Karpas-422 (cell line): Measurements from ENCODE around the gene KRTAP4-7. TPM values are rescaled to one million over a fixed set of nuclear protein-coding genes. Genes with fewer than 3 reads are reported as not detected.
"Not testable (repeated sequence)": the region's sequence is repeated elsewhere in the genome, so short reads cannot be mapped to it uniquely, and the experiment has no call there.

Experiments
- DNase-seq: peaks from one replicate; pipeline ENCODE4 v3.0.0-alpha.2; 2015
- H2AFZ ChIP-seq: fragments of 200-600 bp; sonication (generic); 2 replicates; pipeline ENCODE4 v1.6.1; 2014; ENCODE audit warnings: antibody characterized with exemption, low read length, mixed read lengths
- H3K27ac ChIP-seq: fragments of 200-600 bp; sonication (generic); 2 replicates; pipeline ENCODE4 v1.5.1; 2014; ENCODE audit warnings: mild to moderate bottlenecking, low read length, moderate library complexity
- H3K27me3 ChIP-seq: fragments of 200-600 bp; sonication (generic); 2 replicates; pipeline ENCODE4 v1.6.1; 2014; ENCODE audit warnings: low read length, mixed read lengths
- H3K36me3 ChIP-seq: fragments of 200-600 bp; sonication (generic); 2 replicates; pipeline ENCODE4 v1.6.1; 2014; ENCODE audit warnings: low read length, mixed read lengths; ENCODE audit not compliant: insufficient read depth
- H3K4me1 ChIP-seq: fragments of 200-600 bp; sonication (generic); 2 replicates; pipeline ENCODE4 v1.6.1; 2014; ENCODE audit warnings: mild to moderate bottlenecking, low read length, mixed read lengths
- H3K4me2 ChIP-seq: fragments of 200-600 bp; sonication (generic); 2 replicates; pipeline ENCODE4 v1.6.1; 2014; ENCODE audit warnings: low read length, low read depth, mild to moderate bottlenecking; ENCODE audit not compliant: poor library complexity, severe bottlenecking
- H3K4me3 ChIP-seq: fragments of 200-600 bp; sonication (generic); 2 replicates; pipeline ENCODE4 v1.5.1; 2014; ENCODE audit warnings: mild to moderate bottlenecking, antibody characterized with exemption, low read length, mixed read lengths
- H3K79me2 ChIP-seq: fragments of 200-600 bp; sonication (generic); 2 replicates; pipeline ENCODE4 v1.6.1; 2014; ENCODE audit warnings: mild to moderate bottlenecking, low read length, mixed read lengths
- H3K9ac ChIP-seq: fragments of 200-600 bp; sonication (generic); 2 replicates; pipeline ENCODE4 v1.6.0; 2014; ENCODE audit warnings: low read length
- H3K9me2 ChIP-seq: fragments of 200-600 bp; sonication (generic), shearing (Covaris generic); replicated peaks from 2 replicates; pipeline ENCODE4 v1.6.0; 2014; ENCODE audit warnings: mild to moderate bottlenecking, low read length, moderate library complexity; ENCODE audit not compliant: insufficient read depth
- H3K9me3 ChIP-seq: fragments of 300-700, 200-600 bp; sonication (generic); 2 replicates; pipeline ENCODE4 v1.6.1; 2014; ENCODE audit warnings: low read length, mixed read lengths
- H4K20me1 ChIP-seq: fragments of 200-600 bp; sonication (generic); 2 replicates; pipeline ENCODE4 v1.6.1; 2014; ENCODE audit warnings: mild to moderate bottlenecking, antibody characterized with exemption, low read length, low read depth; ENCODE audit not compliant: insufficient read depth
- total RNA-seq: library from RNA; depleted of rRNA; stranded (reverse); fragments of >200 nt; shearing (Covaris generic); gene quantifications from 2 replicates; pipeline ENCODE4 v1.2.3, GENCODE V29; 2014; ENCODE audit warnings: low replicate concordance; rRNA removed

The KRTAP4-7 gene
- total RNA-seq: not detected in 2 replicates

GRCh38 chr17:41084100-41084856 is at the start of gene KRTAP4-7:
KRTAP4-7 (plus strand) TSS chr17:41084150; CDS start chr17:41084207, 57 bp downstream.
- H2AFZ ChIP-seq, H4K20me1 ChIP-seq, H3K9me3 ChIP-seq, H3K4me3 ChIP-seq, H3K9ac ChIP-seq, H3K27ac ChIP-seq, H3K9me2 ChIP-seq, DNase-seq, H3K36me3 ChIP-seq, H3K4me2 ChIP-seq, H3K27me3 ChIP-seq, H3K79me2 ChIP-seq, H3K4me1 ChIP-seq: not testable (repeated sequence)

GRCh38 chr17:41034346-41034935 is 49.5 kb upstream of the KRTAP4-7 start, which contains the start of gene KRTAP1-3:
KRTAP1-3 (minus strand) TSS chr17:41034874; CDS start chr17:41034821, 53 bp downstream.
- peak; percentile 5 for DNase-seq
- H3K4me3 ChIP-seq, H4K20me1 ChIP-seq, H3K79me2 ChIP-seq, H3K4me2 ChIP-seq, H3K9me2 ChIP-seq, H3K36me3 ChIP-seq, H3K9ac ChIP-seq, H3K9me3 ChIP-seq, H3K27ac ChIP-seq, H3K4me1 ChIP-seq, H2AFZ ChIP-seq, H3K27me3 ChIP-seq: not testable (repeated sequence)

- DNase-seq: no peak
- H3K27ac ChIP-seq: no peak overlapping the region
These were observed 46.0 kb upstream of the KRTAP4-7 start for GRCh38 chr17:41037853-41038350.

GRCh38 chr17:41040783-41041571 is 43.0 kb upstream of the KRTAP4-7 start, which contains the start of gene KRTAP1-1:
KRTAP1-1 (minus strand) TSS chr17:41041450; CDS start chr17:41041397, 53 bp downstream.
- H3K4me2 ChIP-seq, H3K27me3 ChIP-seq, H4K20me1 ChIP-seq, H3K9me3 ChIP-seq, H3K9me2 ChIP-seq, DNase-seq, H3K4me3 ChIP-seq, H3K9ac ChIP-seq, H3K27ac ChIP-seq, H3K4me1 ChIP-seq, H3K36me3 ChIP-seq, H3K79me2 ChIP-seq, H2AFZ ChIP-seq: not testable (repeated sequence)

More at GRCh38 chr17:41037853-41038350, 46.0 kb upstream of the KRTAP4-7 start:
- Histone ChIP-seq H3K9ac (no peak overlapping the region), H3K9me2 (no peaks in the 10 kb centered on the region), H4K20me1 (no peaks in the 10 kb centered on the region), H3K9me3 (no peaks in the 10 kb centered on the region), H3K27me3 (no peaks in the 10 kb centered on the region), H3K4me3 (no peak overlapping the region), H3K36me3 (no peaks in the 10 kb centered on the region), H3K79me2 (no peaks in the 10 kb centered on the region), H3K4me1 (no peaks in the 10 kb centered on the region), H2AFZ (no peak overlapping the region), H3K4me2 (no peak overlapping the region)

- no peaks in the 10 kb centered on the region for H4K20me1 ChIP-seq
- no peaks in the 10 kb centered on the region for H3K27me3 ChIP-seq
- H3K9me3 ChIP-seq: no peaks in the 10 kb centered on the region
- no peak overlapping the region for H3K4me3 ChIP-seq
- H2AFZ ChIP-seq: no peak overlapping the region
- H3K9me2 ChIP-seq: no peaks in the 10 kb centered on the region
- no peak overlapping the region for H3K27ac ChIP-seq
- H3K4me1 ChIP-seq: no peaks in the 10 kb centered on the region
- no peaks in the 10 kb centered on the region for H3K36me3 ChIP-seq
- H3K4me2 ChIP-seq: no peak overlapping the region
- DNase-seq: no peak
- H3K79me2 ChIP-seq: no peaks in the 10 kb centered on the region
- no peak overlapping the region for H3K9ac ChIP-seq
These were observed 41.0 kb upstream of the KRTAP4-7 start for GRCh38 chr17:41042953-41043352.

- H3K4me1 ChIP-seq: not testable (repeated sequence)
These were observed 37.0 kb upstream of the KRTAP4-7 start, which contains the start of gene KRTAP2-1 for GRCh38 chr17:41046735-41047465. KRTAP2-1 (minus strand) TSS chr17:41047316; CDS start chr17:41047267, 49 bp downstream.

GRCh38 chr17:41048441-41048840 is 35.5 kb upstream of the KRTAP4-7 start:
- no peaks in the 10 kb centered on the region for H3K9me3 ChIP-seq
- H3K4me1 ChIP-seq: no peaks in the 10 kb centered on the region
- H3K4me2 ChIP-seq: no peak overlapping the region
- H3K36me3 ChIP-seq: no peaks in the 10 kb centered on the region
- no peaks in the 10 kb centered on the region for H3K27me3 ChIP-seq
- H3K79me2 ChIP-seq: no peaks in the 10 kb centered on the region
- H3K27ac ChIP-seq: no peak overlapping the region
- H3K4me3 ChIP-seq: no peak overlapping the region
- no peaks in the 10 kb centered on the region for H3K9me2 ChIP-seq
- no peak overlapping the region for H3K9ac ChIP-seq
- peak; percentile 1 for DNase-seq
- H4K20me1 ChIP-seq: no peaks in the 10 kb centered on the region
- H2AFZ ChIP-seq: no peak overlapping the region

More at GRCh38 chr17:41046735-41047465, 37.0 kb upstream of the KRTAP4-7 start, which contains the start of gene KRTAP2-1:
- H3K9ac ChIP-seq, H3K9me2 ChIP-seq, H3K36me3 ChIP-seq, H3K4me3 ChIP-seq, H3K9me3 ChIP-seq, H3K27me3 ChIP-seq, H2AFZ ChIP-seq, H3K27ac ChIP-seq, H3K79me2 ChIP-seq, H4K20me1 ChIP-seq, H3K4me2 ChIP-seq: not testable (repeated sequence)
- peak; percentile 30 for DNase-seq
